Skeletal muscle satellite cell (primary cell): Measurements from ENCODE around the gene NXNL2.

Source experiments
- H3K27me3 ChIP-seq: 2 replicates; pipeline ENCODE4 v1.7.0; 2013; ENCODE audit warnings: low read length; ENCODE audit not compliant: control insufficient read depth, insufficient read depth
- H3K36me3 ChIP-seq: 2 replicates; pipeline ENCODE4 v1.7.0; 2013; ENCODE audit warnings: mild to moderate bottlenecking, control low read depth, low read length; ENCODE audit not compliant: insufficient read depth
- H3K4me1 ChIP-seq: 2 replicates; pipeline ENCODE4 v1.7.0; 2013; ENCODE audit warnings: low read length; ENCODE audit not compliant: control insufficient read depth, insufficient read depth
- H3K4me2 ChIP-seq: 2 replicates; pipeline ENCODE4 v1.7.0; 2013; ENCODE audit warnings: mild to moderate bottlenecking, low read length
- H3K4me3 ChIP-seq: 2 replicates; pipeline ENCODE4 v1.7.0; 2013; ENCODE audit warnings: low read length
- H3K9ac ChIP-seq: 2 replicates; pipeline ENCODE4 v1.7.0; 2013; ENCODE audit warnings: mild to moderate bottlenecking, low read depth, low read length, moderate library complexity
- H3K9me3 ChIP-seq: replicated peaks from 2 replicates; pipeline ENCODE4 v1.7.0; 2013; ENCODE audit warnings: mild to moderate bottlenecking, control low read depth, low read length

NXNL2 gene

GRCh38 chr9:88555268-88555980 lies 20.4 kb downstream of the NXNL2 start:
- Histone ChIP-seq H3K9ac (no peak overlapping the region), H3K4me2 (no peak overlapping the region), H3K9me3 (no peaks in the 10 kb centered on the region), H3K4me1 (no peaks in the 10 kb centered on the region), H3K27me3 (no peaks in the 10 kb centered on the region), H3K4me3 (no peak overlapping the region), H3K36me3 (no peaks in the 10 kb centered on the region)

GRCh38 chr9:88559661-88560060 lies 24.7 kb downstream of the NXNL2 start:
- no peaks in the 10 kb centered on the region for H3K4me1 ChIP-seq
- H3K4me3 ChIP-seq: no peak overlapping the region
- H3K27me3 ChIP-seq: no peaks in the 10 kb centered on the region
- H3K36me3 ChIP-seq: no peaks in the 10 kb centered on the region
- H3K4me2 ChIP-seq: no peak overlapping the region
- H3K9ac ChIP-seq: no peak overlapping the region
- H3K9me3 ChIP-seq: no peaks in the 10 kb centered on the region

DNA sequence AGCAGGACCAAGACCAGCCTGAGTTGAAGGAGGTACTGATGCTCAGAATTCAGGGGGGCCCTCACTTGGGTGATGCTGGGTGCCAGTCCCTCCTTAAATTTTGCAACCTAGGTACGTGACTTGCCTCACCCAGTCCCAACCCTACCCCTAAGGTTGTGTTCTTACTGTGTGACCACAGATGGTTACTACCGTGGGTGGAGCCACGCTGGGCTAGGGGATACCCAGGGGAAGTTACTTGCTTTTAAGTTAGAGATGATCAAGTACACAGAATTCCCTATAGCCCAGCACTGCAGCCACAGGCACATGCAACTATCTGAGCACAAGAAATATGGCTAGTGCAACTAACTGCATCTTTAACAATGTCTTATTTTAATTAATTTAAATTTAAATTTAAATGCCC lies 32.9 kb downstream of the NXNL2 start:
- H3K36me3 ChIP-seq: no peaks in the 10 kb centered on the region
- no peak overlapping the region for H3K4me3 ChIP-seq
- no peaks in the 10 kb centered on the region for H3K9me3 ChIP-seq
- H3K27me3 ChIP-seq: no peaks in the 10 kb centered on the region
- H3K9ac ChIP-seq: no peak overlapping the region
- H3K4me1 ChIP-seq: no peaks in the 10 kb centered on the region
- H3K4me2 ChIP-seq: no peak overlapping the region

- H3K4me3 ChIP-seq: no peak overlapping the region
- H3K27me3 ChIP-seq: no peaks in the 10 kb centered on the region
- no peaks in the 10 kb centered on the region for H3K36me3 ChIP-seq
- H3K4me1 ChIP-seq: peaks cover 11% of the 10 kb centered on the region
- no peaks in the 10 kb centered on the region for H3K9me3 ChIP-seq
- H3K4me2 ChIP-seq: no peak overlapping the region
- no peak overlapping the region for H3K9ac ChIP-seq
Observed at GRCh38 chr9:88571419-88571818, 36.4 kb downstream of the NXNL2 start.

- H3K36me3 ChIP-seq: no peaks in the 10 kb centered on the region
- no peaks in the 10 kb centered on the region for H3K9me3 ChIP-seq
- peaks cover 11% of the 10 kb centered on the region for H3K4me1 ChIP-seq
- no peak overlapping the region for H3K9ac ChIP-seq
- H3K27me3 ChIP-seq: no peaks in the 10 kb centered on the region
- no peak overlapping the region for H3K4me3 ChIP-seq
- H3K4me2 ChIP-seq: no peak overlapping the region
Observed at GRCh38 chr9:88572684-88573083, 37.7 kb downstream of the NXNL2 start.

- peaks cover 17% of the 10 kb centered on the region for H3K4me1 ChIP-seq
- H3K9ac ChIP-seq: no peak overlapping the region
- H3K4me2 ChIP-seq: peak overlapping the region; percentile 60
- no peaks in the 10 kb centered on the region for H3K9me3 ChIP-seq
- no peak overlapping the region for H3K4me3 ChIP-seq
- H3K27me3 ChIP-seq: no peaks in the 10 kb centered on the region
- H3K36me3 ChIP-seq: no peaks in the 10 kb centered on the region
Observed at GRCh38 chr9:88574953-88575352, 40.0 kb downstream of the NXNL2 start.

DNA sequence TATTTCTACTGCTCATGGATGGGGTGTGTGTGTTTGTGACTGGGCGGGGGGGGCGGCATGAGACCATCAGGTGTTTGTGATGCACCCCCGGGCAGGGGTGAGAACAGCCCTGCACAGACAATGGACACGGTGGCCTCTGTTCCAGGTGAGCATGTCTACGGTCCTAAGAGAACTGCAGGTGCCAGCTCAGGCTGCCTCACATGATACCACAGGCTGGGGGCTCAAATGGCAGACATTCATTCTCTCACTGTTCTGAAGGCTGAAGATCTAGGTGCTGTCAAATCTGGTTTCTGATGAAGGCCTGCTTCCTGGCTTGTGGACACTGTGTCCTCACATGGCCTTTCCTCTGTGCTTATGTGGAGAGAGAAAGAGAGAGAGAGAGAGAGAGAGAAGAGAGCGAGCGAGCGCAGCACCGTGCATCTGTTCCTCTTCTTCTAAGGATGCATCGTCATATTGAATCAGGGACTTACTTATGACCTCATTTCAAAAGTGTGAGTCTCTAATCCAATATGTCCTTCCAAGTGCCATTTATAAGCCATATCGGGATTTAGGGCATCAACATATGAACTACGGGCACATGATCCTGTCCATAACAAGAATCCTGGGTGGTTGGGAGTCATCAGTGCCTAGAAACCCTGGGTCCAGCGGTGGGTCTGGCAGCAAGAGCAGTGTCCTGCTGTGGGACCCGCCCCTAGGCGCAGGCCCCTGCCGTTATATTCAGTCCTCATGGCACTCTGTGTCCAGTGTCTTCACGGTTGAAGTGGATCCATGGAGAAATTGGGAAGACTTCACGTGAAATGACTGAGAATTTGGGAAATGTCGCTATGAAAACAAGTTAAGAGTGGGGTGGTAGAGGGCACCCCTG lies 42.5 kb downstream of the NXNL2 start:
- H3K9ac ChIP-seq: no peak overlapping the region

GRCh38 chr9:88578121-88579049 lies 43.4 kb downstream of the NXNL2 start:
- Histone ChIP-seq H3K4me2 (peak overlapping the region; percentile 72), H3K9me3 (no peaks in the 10 kb centered on the region), H3K27me3 (no peaks in the 10 kb centered on the region), H3K9ac (no peak overlapping the region), H3K4me3 (peak overlapping the region; percentile 31), H3K36me3 (no peaks in the 10 kb centered on the region), H3K4me1 (peaks cover 17% of the 10 kb centered on the region)

More for the DNA sequence above, 42.5 kb downstream of the NXNL2 start:
- H3K4me3 ChIP-seq: no peak overlapping the region
- H3K9me3 ChIP-seq: no peaks in the 10 kb centered on the region
- H3K4me2 ChIP-seq: no peak overlapping the region
- H3K4me1 ChIP-seq: peaks cover 17% of the 10 kb centered on the region
- no peaks in the 10 kb centered on the region for H3K27me3 ChIP-seq
- no peaks in the 10 kb centered on the region for H3K36me3 ChIP-seq

DNA sequence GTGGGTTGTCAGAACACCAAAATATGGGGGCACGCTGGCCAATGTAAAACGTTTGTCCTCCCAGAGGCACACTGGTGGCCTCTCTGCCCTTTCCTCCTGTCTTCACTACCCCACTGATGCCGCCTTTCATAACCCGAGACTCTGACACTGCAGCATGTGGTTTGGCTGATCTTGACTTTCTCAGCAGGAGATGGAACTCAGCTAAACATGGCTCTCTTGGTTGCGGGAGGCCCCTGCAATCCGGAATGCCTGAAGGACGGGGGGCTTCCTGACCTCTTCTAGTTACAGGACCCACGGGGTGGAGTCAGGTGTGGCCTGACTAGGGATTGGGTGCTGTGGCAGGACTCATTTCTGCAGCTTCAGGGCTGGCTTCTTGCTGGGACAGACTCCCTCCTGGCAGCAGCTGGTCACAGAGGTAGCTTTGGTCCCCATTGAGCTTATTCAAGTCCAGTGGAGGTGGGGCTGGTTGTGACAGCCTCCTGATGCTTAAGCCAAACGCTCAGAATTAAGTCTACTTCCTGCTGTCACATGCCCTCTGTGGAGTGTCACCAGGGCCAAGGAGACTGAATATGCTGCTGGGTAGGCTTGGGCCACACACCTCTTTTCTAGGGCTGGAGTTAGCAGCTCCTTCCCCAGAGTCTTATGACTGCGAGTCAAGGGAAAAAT lies 44.2 kb downstream of the NXNL2 start:
- Histone ChIP-seq H3K9me3 (no peaks in the 10 kb centered on the region), H3K27me3 (no peaks in the 10 kb centered on the region), H3K4me3 (no peak overlapping the region), H3K36me3 (no peaks in the 10 kb centered on the region), H3K9ac (no peak overlapping the region), H3K4me1 (peaks cover 24% of the 10 kb centered on the region), H3K4me2 (no peak overlapping the region)

DNA sequence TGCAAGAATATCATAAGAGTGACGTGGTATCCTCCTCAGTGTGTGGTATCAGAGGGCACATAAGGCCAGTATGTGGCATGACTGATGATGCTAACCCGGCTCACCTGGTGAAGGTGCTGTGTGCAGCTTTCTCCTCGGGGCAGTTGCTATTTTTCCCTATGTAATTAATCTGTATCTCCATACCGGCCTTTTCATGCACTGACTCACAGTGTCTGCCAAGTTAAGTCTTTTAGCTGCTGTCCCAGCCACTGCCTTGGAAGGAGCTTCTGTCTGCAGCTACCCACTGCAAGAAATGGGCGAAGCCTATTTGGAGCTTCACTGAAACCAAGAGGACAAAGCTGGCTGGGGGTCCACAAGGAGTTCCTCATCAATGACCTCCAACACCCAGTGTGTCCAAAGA lies 46.0 kb downstream of the NXNL2 start:
- H3K27me3 ChIP-seq: no peaks in the 10 kb centered on the region

More for the DNA sequence above, 46.0 kb downstream of the NXNL2 start:
- no peaks in the 10 kb centered on the region for H3K36me3 ChIP-seq
- peaks cover 17% of the 10 kb centered on the region for H3K4me1 ChIP-seq
- H3K9me3 ChIP-seq: no peaks in the 10 kb centered on the region
- H3K4me2 ChIP-seq: no peak overlapping the region
- H3K9ac ChIP-seq: no peak overlapping the region
- H3K4me3 ChIP-seq: no peak overlapping the region
